Astrocyte (in vitro differentiated cells and primary cell): ENCODE measurements around the gene TSC22D3.

Experiments used
- CTCF ChIP-seq: IDR thresholded peaks from 2 replicates; pipeline ENCODE4 v1.5.1; 2011; ENCODE audit warnings: low read depth, mild to moderate bottlenecking, inconsistent platforms, low read length, moderate library complexity; ENCODE audit not compliant: insufficient read depth
- EZH2 ChIP-seq: IDR thresholded peaks from 2 replicates; pipeline ENCODE4 v1.6.1; 2012; ENCODE audit warnings: mild to moderate bottlenecking, low read length, inconsistent platforms; ENCODE audit not compliant: insufficient read depth

DNA sequence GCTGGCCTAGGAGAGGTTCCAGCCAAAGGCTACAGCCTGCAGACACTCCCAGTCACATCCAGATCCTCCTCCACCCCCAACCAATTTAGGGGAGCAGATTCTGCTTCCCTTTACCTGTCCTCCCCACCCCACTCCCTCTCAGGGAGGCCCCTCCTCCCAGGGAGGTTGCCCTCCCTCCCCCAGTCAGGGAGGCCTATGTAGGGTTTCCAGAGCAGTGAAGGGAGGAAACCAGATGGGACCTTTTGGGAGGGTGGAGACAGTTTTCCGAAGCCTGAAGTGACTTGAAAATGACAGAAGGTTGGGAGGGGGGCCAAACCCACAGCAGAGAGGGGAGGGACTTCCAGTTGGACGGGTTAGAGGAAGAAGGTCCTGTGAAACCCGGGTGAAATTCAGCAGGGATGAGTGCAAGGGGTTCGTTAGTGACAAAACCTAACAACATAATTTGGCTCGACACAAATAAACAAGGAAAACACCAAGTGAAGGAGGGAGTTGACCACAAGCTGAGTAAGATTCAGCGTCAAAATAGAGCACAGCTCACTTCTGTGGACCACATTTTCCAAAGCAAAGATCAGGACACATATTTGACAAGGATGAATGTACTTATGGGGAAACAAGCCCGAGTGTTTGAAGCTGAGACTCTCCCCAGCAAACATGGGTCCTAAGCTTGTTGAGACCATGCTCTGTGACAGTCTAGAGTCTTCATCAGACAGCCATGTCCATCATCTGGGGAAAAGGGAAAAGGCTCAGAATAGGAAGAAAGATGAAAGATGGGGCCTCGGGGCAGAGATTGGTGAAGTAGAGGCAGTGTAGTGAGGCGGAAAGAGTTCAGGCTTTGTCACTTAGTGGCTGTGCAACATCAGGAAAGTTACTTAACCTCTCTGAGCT lies 100.9 kb downstream of the TSC22D3 start:
- TF ChIP-seq CTCF (no peak), EZH2 (no peak)
